ENCODE data around the gene SLAMF8. TPM values are rescaled to one million over a fixed set of nuclear protein-coding genes. Genes with fewer than 3 reads are reported as not detected.

SLAMF8 gene
- total RNA-seq, 4 donors from 2014 or later: 0.49 to 9.0 (median 3.1) TPM

- H3K36me3 ChIP-seq: peaks cover 0 to 11% (median 0%) of the 10 kb centered on the region in 3 donors
- WGBS, 2 donors: 91 to 95% methylated on average over 6 to 12 of the region's 12 CpGs
- no peak for DNase-seq
- no peaks in the 10 kb centered on the region for H3K27me3 ChIP-seq
- peak overlapping the region; percentile 90 to 95 (median 91) for H3K27ac ChIP-seq
- no peaks in the 10 kb centered on the region for H3K9me3 ChIP-seq
- intact Hi-C loops (cut with DNase I): loop anchor here (5.0 kb wide), 1 partner anchor 110 kb away; no protein-coding TSS in a partner anchor
- peaks cover 13 to 62% (median 28%) of the 10 kb centered on the region in 3 donors for H3K4me1 ChIP-seq
- peak overlapping the region in 3 of 4 donors; percentile 82 to 93 (median 89) for H3K4me3 ChIP-seq
- TF ChIP-seq CTCF (IDR thresholded peaks at IDR 0.05): no peak
- no peak for TF ChIP-seq POLR2A (IDR thresholded peaks at IDR 0.05)
These were observed 44.7 kb upstream of the SLAMF8 start for GRCh38 chr1:159781992-159782391.

- intact Hi-C loops (cut with DNase I): loop anchor here (5.0 kb wide), 1 partner anchor 109 kb away; no protein-coding TSS in a partner anchor
- Histone ChIP-seq H3K27me3 (no peaks in the 10 kb centered on the region), H3K27ac (no peak overlapping the region), H3K4me3 (no peak overlapping the region), H3K36me3 (peaks cover 0 to 11% (median 0%) of the 10 kb centered on the region in 3 donors), H3K4me1 (peaks cover 13 to 66% (median 32%) of the 10 kb centered on the region in 3 donors), H3K9me3 (no peaks in the 10 kb centered on the region)
- TF ChIP-seq CTCF (IDR thresholded peaks at IDR 0.05) (no peak), POLR2A (IDR thresholded peaks at IDR 0.05) (no peak)
- 100% methylated on average over 1 of the region's 1 CpG for WGBS, 2 donors
- no peak for DNase-seq
These were observed 42.9 kb upstream of the SLAMF8 start for GRCh38 chr1:159783724-159784123.

- Histone ChIP-seq H3K36me3 (peaks cover 0 to 11% (median 0%) of the 10 kb centered on the region in 3 donors), H3K9me3 (no peaks in the 10 kb centered on the region), H3K27me3 (peaks cover 0 to under 1% (median 0%) of the 10 kb centered on the region in 4 donors), H3K4me1 (peaks cover 3 to 47% (median 22%) of the 10 kb centered on the region in 3 donors), H3K4me3 (no peak overlapping the region), H3K27ac (peak overlapping the region; percentile 23 to 54 (median 42))
- no peak for DNase-seq
- TF ChIP-seq POLR2A (IDR thresholded peaks at IDR 0.05) (no peak), CTCF (IDR thresholded peaks at IDR 0.05) (no peak)
- WGBS, 2 donors: 15 to 30% methylated on average over 3 of the region's 3 CpGs
- intact Hi-C loops (cut with DNase I): no loop called here
These were observed 40.2 kb upstream of the SLAMF8 start for GRCh38 chr1:159786465-159786864.

GRCh38 chr1:159786966-159787365 lies 39.7 kb upstream of the SLAMF8 start:
- 23 to 35% methylated on average over 3 of the region's 3 CpGs for WGBS, 2 donors

More at GRCh38 chr1:159786966-159787365, 39.7 kb upstream of the SLAMF8 start:
- Histone ChIP-seq H3K27ac (peak overlapping the region; percentile 23 to 54 (median 42)), H3K27me3 (peaks cover 0 to 5% (median 0%) of the 10 kb centered on the region in 4 donors), H3K4me1 (peaks cover 0 to 43% (median 20%) of the 10 kb centered on the region in 3 donors), H3K4me3 (no peak overlapping the region), H3K9me3 (no peaks in the 10 kb centered on the region), H3K36me3 (peaks cover 0 to 11% (median 0%) of the 10 kb centered on the region in 3 donors)
- no peak for DNase-seq
- intact Hi-C loops (cut with DNase I): no loop called here
- TF ChIP-seq POLR2A (IDR thresholded peaks at IDR 0.05) (no peak), CTCF (IDR thresholded peaks at IDR 0.05) (no peak)

Measured in esophagus squamous epithelium (tissue), 5 donors.